ENCODE results near the gene CASZ1. TPM values are rescaled to one million over a fixed set of nuclear protein-coding genes. Genes with fewer than 3 reads are reported as not detected.

CASZ1 gene
- total RNA-seq, 4 donors from 2014 or later: 21.9 to 60.2 (median 29.6) TPM

DNA sequence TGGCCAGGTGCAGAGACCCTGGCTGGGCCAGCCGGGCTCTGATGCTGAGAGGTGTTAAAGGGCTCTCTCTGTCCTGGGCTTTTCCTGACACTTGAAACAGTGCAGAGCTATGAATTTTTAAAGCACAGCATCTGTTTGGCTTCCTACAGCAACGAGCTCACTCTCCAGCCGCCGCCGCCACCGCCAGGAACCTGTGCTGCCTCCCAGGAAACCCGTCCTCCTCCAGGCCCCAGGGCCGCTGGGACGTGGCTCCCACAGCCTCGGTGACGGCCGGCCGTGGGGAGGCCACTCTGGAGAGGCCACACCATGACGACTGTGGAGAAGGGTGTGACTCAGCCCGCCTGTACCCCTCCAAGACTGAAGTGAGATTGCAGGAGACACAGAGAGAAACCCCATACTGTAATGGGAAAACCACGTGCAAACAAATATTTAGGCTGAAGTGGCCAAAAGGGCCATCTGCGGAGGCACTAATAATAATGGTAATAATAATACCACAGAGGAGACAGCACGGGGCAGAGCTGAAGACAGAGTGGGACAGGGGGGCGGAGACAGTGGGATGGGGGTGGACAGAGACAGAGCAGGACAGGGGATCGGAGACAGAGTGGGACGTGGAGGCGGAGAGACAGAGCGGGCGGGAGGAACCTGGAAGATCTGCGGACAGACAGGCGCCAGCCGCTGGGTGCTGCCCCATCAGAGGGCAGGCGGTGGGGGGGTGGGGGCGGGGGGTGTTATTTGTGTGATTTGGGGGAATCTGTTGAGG, 139.2 kb downstream of the CASZ1 start:
- H3K27ac ChIP-seq (replicated peaks in 1 of 4): peak overlapping the region; percentile 81 to 87 (median 86)

DNA sequence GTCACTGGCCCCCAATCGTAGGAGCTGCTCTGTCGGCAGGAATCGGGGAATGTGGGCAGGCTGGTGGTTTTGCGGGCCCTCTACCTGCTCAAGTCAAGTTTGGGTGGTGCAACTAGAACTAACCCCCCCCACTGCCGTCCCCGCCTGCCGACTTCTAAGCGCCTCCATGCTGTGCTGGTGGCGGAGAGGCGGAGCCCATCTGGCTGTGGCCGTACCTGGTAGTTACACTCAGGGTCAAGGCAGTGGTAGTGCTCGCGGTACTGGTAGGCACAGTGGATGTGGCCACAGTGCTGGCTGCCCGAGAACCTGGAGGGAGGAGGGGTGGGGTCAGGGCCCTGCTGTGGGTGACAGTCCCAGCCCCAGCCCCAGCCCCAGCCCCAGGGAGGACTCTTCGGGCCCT, 140.0 kb downstream of the CASZ1 start:
- H3K36me3 ChIP-seq: peaks cover 14 to 93% (median 43%) of the 10 kb centered on the region in 4 donors

More for the DNA sequence above, 139.2 kb downstream of the CASZ1 start:
- no peaks in the 10 kb centered on the region for H3K9me3 ChIP-seq
- H3K4me1 ChIP-seq: peaks cover 4 to 84% (median 73%) of the 10 kb centered on the region in 4 donors
- 57% methylated on average over 29 of the region's 29 CpGs for WGBS
- peaks cover 14 to 84% (median 37%) of the 10 kb centered on the region in 4 donors for H3K36me3 ChIP-seq
- TF ChIP-seq POLR2AphosphoS5 (IDR thresholded peaks at IDR 0.05) (peak in 1 of 2 donors; percentile 4), POLR2A (IDR thresholded peaks at IDR 0.05; ENCODE audit: low read depth) (no peak), EP300 (IDR thresholded peaks at IDR 0.05) (no peak)
- TF ChIP-seq, protein P1, sequence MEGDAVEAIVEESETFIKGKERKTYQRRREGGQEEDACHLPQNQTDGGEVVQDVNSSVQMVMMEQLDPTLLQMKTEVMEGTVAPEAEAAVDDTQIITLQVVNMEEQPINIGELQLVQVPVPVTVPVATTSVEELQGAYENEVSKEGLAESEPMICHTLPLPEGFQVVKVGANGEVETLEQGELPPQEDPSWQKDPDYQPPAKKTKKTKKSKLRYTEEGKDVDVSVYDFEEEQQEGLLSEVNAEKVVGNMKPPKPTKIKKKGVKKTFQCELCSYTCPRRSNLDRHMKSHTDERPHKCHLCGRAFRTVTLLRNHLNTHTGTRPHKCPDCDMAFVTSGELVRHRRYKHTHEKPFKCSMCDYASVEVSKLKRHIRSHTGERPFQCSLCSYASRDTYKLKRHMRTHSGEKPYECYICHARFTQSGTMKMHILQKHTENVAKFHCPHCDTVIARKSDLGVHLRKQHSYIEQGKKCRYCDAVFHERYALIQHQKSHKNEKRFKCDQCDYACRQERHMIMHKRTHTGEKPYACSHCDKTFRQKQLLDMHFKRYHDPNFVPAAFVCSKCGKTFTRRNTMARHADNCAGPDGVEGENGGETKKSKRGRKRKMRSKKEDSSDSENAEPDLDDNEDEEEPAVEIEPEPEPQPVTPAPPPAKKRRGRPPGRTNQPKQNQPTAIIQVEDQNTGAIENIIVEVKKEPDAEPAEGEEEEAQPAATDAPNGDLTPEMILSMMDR (IDR thresholded peaks at IDR 0.05): no peak
- intact Hi-C loops (cut with DNase I): no loop called here
- H3K27me3 ChIP-seq: no peaks in the 10 kb centered on the region
- no peak for DNase-seq (ENCODE audit: extremely low spot score)
- no peak overlapping the region for H3K4me3 ChIP-seq

DNA sequence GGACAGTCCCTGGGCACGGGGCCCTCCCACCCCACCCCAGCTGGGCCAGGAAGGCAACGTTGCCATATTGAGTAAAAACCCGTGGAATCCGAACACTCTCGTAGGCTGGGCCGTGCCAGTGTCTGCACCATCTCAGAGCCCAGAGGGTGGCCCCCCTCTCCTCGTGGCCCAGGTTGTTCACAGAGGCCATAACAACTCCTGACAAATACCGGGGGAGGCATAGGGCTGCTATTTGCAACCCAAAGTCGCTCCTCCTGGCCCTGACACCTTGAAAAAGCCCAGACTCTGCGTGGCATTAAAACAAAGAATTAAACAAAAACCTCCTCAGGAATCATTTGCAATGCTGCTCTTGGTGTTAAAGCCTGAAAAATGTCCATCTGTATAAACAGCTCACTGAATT, 141.4 kb downstream of the CASZ1 start:
- 64% methylated on average over 10 of the region's 10 CpGs for WGBS
- intact Hi-C loops (cut with DNase I): no loop called here
- no peak for DNase-seq (ENCODE audit: extremely low spot score)
- TF ChIP-seq POLR2A (IDR thresholded peaks at IDR 0.05; ENCODE audit: low read depth) (no peak), EP300 (IDR thresholded peaks at IDR 0.05) (no peak), POLR2AphosphoS5 (IDR thresholded peaks at IDR 0.05) (peak; percentile 40 to 59)
- TF ChIP-seq, protein P1 (IDR thresholded peaks at IDR 0.05): no peak
- Histone ChIP-seq H3K9me3 (no peaks in the 10 kb centered on the region), H3K4me1 (peaks cover 4 to 100% (median 94%) of the 10 kb centered on the region in 4 donors), H3K27ac (replicated peaks in 1 of 4) (peak overlapping the region; percentile 81 to 87 (median 86)), H3K27me3 (no peaks in the 10 kb centered on the region), H3K36me3 (peaks cover 13 to 89% (median 40%) of the 10 kb centered on the region in 4 donors), H3K4me3 (no peak overlapping the region)

More for the DNA sequence above, 140.0 kb downstream of the CASZ1 start:
- DNase-seq (ENCODE audit: extremely low spot score): no peak
- H3K27me3 ChIP-seq: no peaks in the 10 kb centered on the region
- 90% methylated on average over 4 of the region's 15 CpGs for WGBS
- H3K27ac ChIP-seq (replicated peaks in 1 of 4): peak overlapping the region; percentile 81 to 87 (median 86)
- H3K4me3 ChIP-seq: no peak overlapping the region
- TF ChIP-seq EP300 (IDR thresholded peaks at IDR 0.05): no peak
- TF ChIP-seq POLR2AphosphoS5 (IDR thresholded peaks at IDR 0.05): no peak
- TF ChIP-seq, protein P1 (IDR thresholded peaks at IDR 0.05): no peak
- no peak for TF ChIP-seq POLR2A (IDR thresholded peaks at IDR 0.05; ENCODE audit: low read depth)
- peaks cover 4 to 87% (median 80%) of the 10 kb centered on the region in 4 donors for H3K4me1 ChIP-seq
- no peaks in the 10 kb centered on the region for H3K9me3 ChIP-seq
- intact Hi-C loops (cut with DNase I): no loop called here

DNA sequence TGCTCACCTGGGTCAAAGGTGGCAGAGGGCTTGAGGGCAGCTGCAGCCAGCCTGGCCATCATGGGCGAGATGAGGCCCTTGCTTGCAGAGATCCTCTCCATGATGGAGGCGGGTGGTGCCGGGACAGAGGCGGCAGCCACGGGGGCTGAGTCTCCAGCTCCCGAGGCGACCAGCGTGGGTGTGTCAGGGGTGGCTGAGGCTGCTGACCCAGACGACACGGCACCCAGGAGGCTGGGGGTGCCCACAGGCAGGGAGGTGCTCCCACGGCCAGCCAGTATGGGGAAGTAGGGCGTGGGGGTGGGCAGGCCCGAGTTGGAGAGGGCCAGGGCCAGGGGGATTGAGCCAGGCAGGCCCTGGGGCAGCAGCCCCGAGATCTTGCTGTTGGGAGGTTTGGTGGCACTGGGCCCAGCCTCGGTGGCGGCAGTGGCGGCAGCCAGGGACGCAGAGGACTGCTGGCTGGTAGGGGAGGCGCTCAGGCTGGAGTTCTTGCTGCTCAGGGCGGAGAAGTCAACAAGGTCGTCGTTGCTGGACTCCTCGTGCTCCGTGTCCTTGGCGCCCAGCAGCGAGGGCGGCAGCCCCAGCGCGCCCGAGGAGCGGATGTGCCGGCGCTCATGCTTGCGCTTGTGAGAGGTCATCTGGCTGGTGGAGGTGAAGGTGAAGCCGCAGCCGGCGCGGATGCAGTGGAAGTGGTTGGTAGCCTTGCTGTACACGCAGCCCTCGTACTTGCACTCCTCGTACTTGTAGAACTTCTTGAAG, 142.9 kb downstream of the CASZ1 start:
- no peaks in the 10 kb centered on the region for H3K9me3 ChIP-seq
- H3K27ac ChIP-seq (replicated peaks in 1 of 4): peak overlapping the region; percentile 81 to 87 (median 86)
- H3K4me3 ChIP-seq: no peak overlapping the region
- no peaks in the 10 kb centered on the region for H3K27me3 ChIP-seq
- no peak for DNase-seq (ENCODE audit: extremely low spot score)
- intact Hi-C loops (cut with DNase I): no loop called here
- peaks cover 2 to 100% (median 98%) of the 10 kb centered on the region in 4 donors for H3K4me1 ChIP-seq
- peaks cover 6 to 80% (median 29%) of the 10 kb centered on the region in 4 donors for H3K36me3 ChIP-seq
- TF ChIP-seq EP300 (IDR thresholded peaks at IDR 0.05) (no peak), POLR2AphosphoS5 (IDR thresholded peaks at IDR 0.05) (no peak), POLR2A (IDR thresholded peaks at IDR 0.05; ENCODE audit: low read depth) (no peak)
- TF ChIP-seq, protein P1 (IDR thresholded peaks at IDR 0.05): no peak
- 94% methylated on average over 23 of the region's 41 CpGs for WGBS
